Measurements from ENCODE around the gene KRTAP2-4. TPM values are rescaled to one million over a fixed set of nuclear protein-coding genes. Genes with fewer than 3 reads are reported as not detected.
A peak's percentile ranks its signal among the peaks of the same experiment; 100 is the strongest.
"Not testable (repeated sequence)": the region's sequence is repeated elsewhere in the genome, so short reads cannot be mapped to it uniquely, and the experiment has no call there.

Gene KRTAP2-4
- total RNA-seq, 1 donor from 2014 or later = not detected

DNA sequence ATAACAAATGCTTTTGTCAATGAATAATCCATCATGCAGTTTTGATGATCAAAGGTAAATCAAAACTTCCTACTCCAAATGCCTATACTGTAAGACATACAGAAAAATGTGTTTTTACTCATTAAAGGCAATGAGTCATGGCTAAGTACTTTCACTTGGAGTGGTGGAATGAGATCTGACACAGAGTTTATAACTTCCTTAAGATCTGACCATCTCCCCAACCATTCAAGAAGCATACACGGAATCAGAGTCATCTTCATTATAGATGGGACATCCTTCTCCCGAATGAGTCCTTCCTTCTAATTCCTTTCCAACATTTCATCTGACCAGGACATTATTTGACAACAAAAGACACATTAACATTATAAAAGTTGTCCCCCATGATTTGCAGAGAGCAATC, 17.7 kb upstream of the KRTAP2-4 start:
- not testable (repeated sequence) for H3K4me3 Mint-ChIP-seq; H3K36me3 Mint-ChIP-seq; H3K27me3 Mint-ChIP-seq; DNase-seq (ENCODE audit: extremely low spot score, unreplicated experiment); H3K27ac Mint-ChIP-seq; H3K4me1 Mint-ChIP-seq (ENCODE audit: unreplicated experiment); H3K9me3 Mint-ChIP-seq

DNA sequence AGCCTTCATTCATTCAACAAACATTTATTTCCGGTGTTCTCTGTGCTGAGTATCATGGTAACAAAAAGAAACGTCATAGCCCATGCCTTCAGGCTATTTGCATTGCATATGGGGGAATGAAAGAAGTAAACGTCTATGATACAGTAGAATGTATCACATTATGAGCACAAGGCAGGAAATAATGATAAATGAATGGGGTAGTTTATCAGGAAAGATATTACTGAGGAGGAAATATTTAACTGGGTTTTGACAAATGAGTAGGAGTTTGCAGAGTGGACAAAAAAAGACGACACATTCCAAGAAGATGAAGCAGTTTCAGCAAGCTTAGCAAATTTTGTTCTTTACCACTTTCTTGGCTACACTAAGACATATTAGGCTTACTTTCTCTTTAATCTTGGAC, 16.9 kb upstream of the KRTAP2-4 start:
- Mint-ChIP-seq H3K36me3 (peaks cover 4% of the 10 kb centered on the region), H3K27ac (peak overlapping the region; percentile 74), H3K27me3 (no peaks in the 10 kb centered on the region), H3K4me1 (ENCODE audit: unreplicated experiment) (peaks cover 6% of the 10 kb centered on the region), H3K4me3 (peak overlapping the region; percentile 21), H3K9me3 (peaks cover 5% of the 10 kb centered on the region)
- TF ChIP-seq, protein P1, sequence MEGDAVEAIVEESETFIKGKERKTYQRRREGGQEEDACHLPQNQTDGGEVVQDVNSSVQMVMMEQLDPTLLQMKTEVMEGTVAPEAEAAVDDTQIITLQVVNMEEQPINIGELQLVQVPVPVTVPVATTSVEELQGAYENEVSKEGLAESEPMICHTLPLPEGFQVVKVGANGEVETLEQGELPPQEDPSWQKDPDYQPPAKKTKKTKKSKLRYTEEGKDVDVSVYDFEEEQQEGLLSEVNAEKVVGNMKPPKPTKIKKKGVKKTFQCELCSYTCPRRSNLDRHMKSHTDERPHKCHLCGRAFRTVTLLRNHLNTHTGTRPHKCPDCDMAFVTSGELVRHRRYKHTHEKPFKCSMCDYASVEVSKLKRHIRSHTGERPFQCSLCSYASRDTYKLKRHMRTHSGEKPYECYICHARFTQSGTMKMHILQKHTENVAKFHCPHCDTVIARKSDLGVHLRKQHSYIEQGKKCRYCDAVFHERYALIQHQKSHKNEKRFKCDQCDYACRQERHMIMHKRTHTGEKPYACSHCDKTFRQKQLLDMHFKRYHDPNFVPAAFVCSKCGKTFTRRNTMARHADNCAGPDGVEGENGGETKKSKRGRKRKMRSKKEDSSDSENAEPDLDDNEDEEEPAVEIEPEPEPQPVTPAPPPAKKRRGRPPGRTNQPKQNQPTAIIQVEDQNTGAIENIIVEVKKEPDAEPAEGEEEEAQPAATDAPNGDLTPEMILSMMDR (conservative IDR thresholded peaks at IDR 0.05) = no peak
- DNase-seq (ENCODE audit: extremely low spot score, unreplicated experiment) = no peak

DNA sequence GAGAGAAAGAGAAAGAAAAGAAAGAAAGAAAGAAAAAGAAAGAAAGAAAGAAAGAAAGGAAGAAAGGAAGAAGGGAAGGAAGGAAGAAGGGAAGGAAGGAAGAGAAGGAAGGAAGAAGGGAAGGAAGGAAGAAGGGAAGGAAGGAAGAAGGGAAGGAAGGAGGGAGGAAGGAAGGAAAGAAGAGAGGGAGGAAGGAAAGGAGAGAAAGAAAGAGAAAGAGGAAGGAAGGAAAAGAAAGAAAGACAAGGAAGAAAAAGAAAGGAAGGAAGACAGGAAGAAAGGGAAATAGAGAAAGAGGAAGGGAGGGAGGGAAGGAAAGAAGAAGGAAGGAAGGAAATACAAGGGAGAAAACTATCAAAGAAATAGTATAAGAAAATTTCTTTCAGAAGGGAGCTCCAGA, 11.1 kb upstream of the KRTAP2-4 start:
- no peak overlapping the region for H3K27ac Mint-ChIP-seq
- DNase-seq (ENCODE audit: extremely low spot score, unreplicated experiment) = no peak
- TF ChIP-seq, protein P1 (conservative IDR thresholded peaks at IDR 0.05) = no peak
- H3K27me3 Mint-ChIP-seq = peaks cover 4% of the 10 kb centered on the region
- H3K4me3 Mint-ChIP-seq = no peak overlapping the region
- no peaks in the 10 kb centered on the region for H3K9me3 Mint-ChIP-seq
- no peaks in the 10 kb centered on the region for H3K4me1 Mint-ChIP-seq (ENCODE audit: unreplicated experiment)
- peaks cover 4% of the 10 kb centered on the region for H3K36me3 Mint-ChIP-seq

DNA sequence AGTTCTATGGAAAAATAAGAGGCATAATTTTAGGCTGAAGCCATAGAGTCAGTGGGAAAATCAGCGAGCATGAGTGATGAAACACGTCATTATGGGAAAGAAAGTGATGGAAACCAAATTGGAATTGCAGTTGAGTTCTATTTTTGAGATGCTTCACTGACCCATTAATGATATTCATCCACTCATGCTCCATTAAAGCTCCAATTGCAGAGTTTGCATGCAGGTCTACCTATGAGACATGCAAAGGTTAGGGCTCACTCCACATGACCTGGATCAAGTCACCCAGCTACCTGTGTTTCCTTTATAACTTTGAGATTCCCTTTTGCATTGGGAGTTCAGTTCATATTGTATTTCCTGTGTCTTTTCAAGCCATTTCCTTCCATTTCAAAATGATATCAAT, 8.0 kb upstream of the KRTAP2-4 start:
- Mint-ChIP-seq H3K9me3 (no peaks in the 10 kb centered on the region), H3K4me1 (ENCODE audit: unreplicated experiment) (no peaks in the 10 kb centered on the region), H3K27me3 (peaks cover 4% of the 10 kb centered on the region), H3K36me3 (no peaks in the 10 kb centered on the region), H3K27ac (no peak overlapping the region), H3K4me3 (no peak overlapping the region)
- TF ChIP-seq, protein P1 (conservative IDR thresholded peaks at IDR 0.05) = no peak
- DNase-seq (ENCODE audit: extremely low spot score, unreplicated experiment) = no peak

GRCh38 chr17:41071606-41072360, 6.1 kb upstream of the KRTAP2-4 start:
- H3K4me3 Mint-ChIP-seq = no peak overlapping the region
- H3K27me3 Mint-ChIP-seq = peaks cover 4% of the 10 kb centered on the region
- no peaks in the 10 kb centered on the region for H3K9me3 Mint-ChIP-seq
- no peak for DNase-seq (ENCODE audit: extremely low spot score, unreplicated experiment)
- TF ChIP-seq, protein P1 (conservative IDR thresholded peaks at IDR 0.05) = no peak
- no peak overlapping the region for H3K27ac Mint-ChIP-seq
- H3K36me3 Mint-ChIP-seq = no peaks in the 10 kb centered on the region
- H3K4me1 Mint-ChIP-seq (ENCODE audit: unreplicated experiment) = peaks cover 9% of the 10 kb centered on the region

- no peak overlapping the region for H3K4me3 Mint-ChIP-seq
- H3K4me1 Mint-ChIP-seq (ENCODE audit: unreplicated experiment) = peaks cover 9% of the 10 kb centered on the region
- DNase-seq (ENCODE audit: extremely low spot score, unreplicated experiment) = no peak
- H3K27ac Mint-ChIP-seq = no peak overlapping the region
- H3K36me3 Mint-ChIP-seq = no peaks in the 10 kb centered on the region
- TF ChIP-seq, protein P1 (conservative IDR thresholded peaks at IDR 0.05) = no peak
- H3K9me3 Mint-ChIP-seq = no peaks in the 10 kb centered on the region
- H3K27me3 Mint-ChIP-seq = no peaks in the 10 kb centered on the region
These were observed 3.4 kb upstream of the KRTAP2-4 start for GRCh38 chr17:41069031-41069430.
